ENCODE data around the gene ZBTB39. TPM values are rescaled to one million over a fixed set of nuclear protein-coding genes. Genes with fewer than 3 reads are reported as not detected.
A peak's percentile ranks its signal among the peaks of the same experiment; 100 is the strongest.

The ZBTB39 gene
- total and polyA plus RNA-seq, 8 donors: 3.8 to 12.4 (median 11.0) TPM

- no peak for TF ChIP-seq CTCF (IDR thresholded peaks at IDR 0.05)
- Histone ChIP-seq H3K27ac (no peak overlapping the region), H3K27me3 (peaks cover 0 to 17% of the 10 kb centered on the region in 2 donors), H3K4me1 (peaks cover 2 to 12% of the 10 kb centered on the region in 2 donors), H3K36me3 (no peaks in the 10 kb centered on the region), H3K9me3 (no peaks in the 10 kb centered on the region), H3K4me3 (no peak overlapping the region)
- intact Hi-C loops (cut with DNase I): loop anchor here in 1 of 2 donors (10.0 kb wide), 1 partner anchor 53 kb away; no protein-coding TSS in a partner anchor
- DNase-seq (no peak), ATAC-seq (no peak)
Observed at GRCh38 chr12:57011438-57012424, 5.4 kb upstream of the ZBTB39 start.

GRCh38 chr12:57010627-57011247 is 4.4 kb upstream of the ZBTB39 start:
- Histone ChIP-seq H3K4me3 (no peak overlapping the region), H3K27me3 (peaks cover 0 to 12% of the 10 kb centered on the region in 2 donors), H3K4me1 (peaks cover 4 to 16% of the 10 kb centered on the region in 2 donors), H3K9me3 (no peaks in the 10 kb centered on the region), H3K27ac (no peak overlapping the region), H3K36me3 (no peaks in the 10 kb centered on the region)
- intact Hi-C loops (cut with DNase I): loop anchor here in 1 of 2 donors (10.0 kb wide), 1 partner anchor 54 kb away; no protein-coding TSS in a partner anchor
- no peak for TF ChIP-seq CTCF (IDR thresholded peaks at IDR 0.05)
- DNase-seq (no peak), ATAC-seq (no peak)

- no peaks in the 10 kb centered on the region for H3K9me3 ChIP-seq
- TF ChIP-seq CTCF (IDR thresholded peaks at IDR 0.05): no peak
- intact Hi-C loops (cut with DNase I): loop anchor here in 1 of 2 donors (10.0 kb wide), 1 partner anchor 55 kb away; no protein-coding TSS in a partner anchor
Observed at GRCh38 chr12:57009949-57010626, 3.7 kb upstream of the ZBTB39 start.

GRCh38 chr12:57008178-57008577 is 1.8 kb upstream of the ZBTB39 start:
- TF ChIP-seq CTCF (IDR thresholded peaks at IDR 0.05): peak; percentile 34 to 55
- Histone ChIP-seq H3K27me3 (no peaks in the 10 kb centered on the region), H3K36me3 (peaks cover 0 to 16% of the 10 kb centered on the region in 2 donors), H3K4me1 (peaks cover 12 to 26% of the 10 kb centered on the region in 2 donors), H3K9me3 (no peaks in the 10 kb centered on the region), H3K4me3 (no peak overlapping the region), H3K27ac (no peak overlapping the region)
- DNase-seq (peak in 1 of 4 donors; percentile 50), ATAC-seq (peak; percentile 57)
- intact Hi-C loops (cut with DNase I): no loop called here

More at GRCh38 chr12:57009949-57010626, 3.7 kb upstream of the ZBTB39 start:
- peaks cover 10 to 23% of the 10 kb centered on the region in 2 donors for H3K4me1 ChIP-seq
- no peak for ATAC-seq
- H3K4me3 ChIP-seq: no peak overlapping the region
- no peaks in the 10 kb centered on the region for H3K36me3 ChIP-seq
- DNase-seq: no peak
- H3K27me3 ChIP-seq: peaks cover 0 to 12% of the 10 kb centered on the region in 2 donors
- no peak overlapping the region for H3K27ac ChIP-seq

Measured in left lung (tissue), 10 donors.